ENCODE results near the gene TRAF4. TPM values are rescaled to one million over a fixed set of nuclear protein-coding genes. Genes with fewer than 3 reads are reported as not detected.

Gene TRAF4
- total and polyA plus RNA-seq, 9 of the 15 experiments (the other 6 are each of a cell fraction or from before 2014, with no cell fraction given), result 2.4 to 147 (median 72.4) TPM

DNA sequence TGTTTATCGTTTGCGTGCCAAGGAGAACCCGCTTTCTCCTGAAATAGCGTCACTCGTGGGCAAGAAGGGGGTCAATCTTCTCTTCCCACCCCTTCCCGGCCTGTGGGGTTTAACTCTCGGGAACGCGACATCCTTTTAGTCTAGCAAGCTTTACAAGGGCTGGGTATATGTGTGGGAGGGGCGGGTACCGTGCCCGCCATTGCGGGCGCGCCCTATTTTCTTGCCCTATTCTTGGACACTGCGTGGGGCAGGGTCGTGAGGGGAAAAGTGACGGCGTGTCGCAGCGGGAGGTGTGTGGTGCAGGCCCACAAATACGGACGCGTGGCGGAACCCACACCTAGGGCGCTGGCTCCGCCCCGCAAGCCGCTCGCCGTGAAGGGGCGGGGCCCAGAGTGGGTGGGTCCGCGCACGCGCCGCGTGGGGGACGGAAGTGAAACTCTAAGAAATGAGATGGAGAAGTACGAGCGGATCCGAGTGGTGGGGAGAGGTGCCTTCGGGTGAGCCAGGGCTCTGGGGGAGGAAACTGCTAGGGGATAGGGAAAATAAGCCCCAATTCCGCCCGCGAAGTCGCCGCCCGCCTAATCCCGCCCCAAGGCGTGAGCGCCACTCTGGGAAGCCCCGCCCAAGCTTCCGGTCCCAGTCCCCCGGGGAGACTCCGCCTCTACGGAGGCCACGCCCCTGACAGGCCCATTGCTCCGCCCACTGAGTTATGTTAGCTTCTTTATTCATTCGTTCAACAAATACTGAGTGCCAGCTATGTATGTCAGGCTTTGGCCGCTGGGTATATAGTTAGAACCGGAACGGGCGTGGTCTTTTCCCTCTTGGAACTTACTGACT, 15.2 kb upstream of the TRAF4 start, which contains the start of gene NEK8 (continued):
- TF ChIP-seq, protein P1, sequence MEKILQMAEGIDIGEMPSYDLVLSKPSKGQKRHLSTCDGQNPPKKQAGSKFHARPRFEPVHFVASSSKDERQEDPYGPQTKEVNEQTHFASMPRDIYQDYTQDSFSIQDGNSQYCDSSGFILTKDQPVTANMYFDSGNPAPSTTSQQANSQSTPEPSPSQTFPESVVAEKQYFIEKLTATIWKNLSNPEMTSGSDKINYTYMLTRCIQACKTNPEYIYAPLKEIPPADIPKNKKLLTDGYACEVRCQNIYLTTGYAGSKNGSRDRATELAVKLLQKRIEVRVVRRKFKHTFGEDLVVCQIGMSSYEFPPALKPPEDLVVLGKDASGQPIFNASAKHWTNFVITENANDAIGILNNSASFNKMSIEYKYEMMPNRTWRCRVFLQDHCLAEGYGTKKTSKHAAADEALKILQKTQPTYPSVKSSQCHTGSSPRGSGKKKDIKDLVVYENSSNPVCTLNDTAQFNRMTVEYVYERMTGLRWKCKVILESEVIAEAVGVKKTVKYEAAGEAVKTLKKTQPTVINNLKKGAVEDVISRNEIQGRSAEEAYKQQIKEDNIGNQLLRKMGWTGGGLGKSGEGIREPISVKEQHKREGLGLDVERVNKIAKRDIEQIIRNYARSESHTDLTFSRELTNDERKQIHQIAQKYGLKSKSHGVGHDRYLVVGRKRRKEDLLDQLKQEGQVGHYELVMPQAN (IDR thresholded peaks at IDR 0.05; ENCODE audit: borderline replicate concordance), result peak; percentile 77; the same call in 1 of the 2 replicates
- TF ChIP-seq, protein P2, sequence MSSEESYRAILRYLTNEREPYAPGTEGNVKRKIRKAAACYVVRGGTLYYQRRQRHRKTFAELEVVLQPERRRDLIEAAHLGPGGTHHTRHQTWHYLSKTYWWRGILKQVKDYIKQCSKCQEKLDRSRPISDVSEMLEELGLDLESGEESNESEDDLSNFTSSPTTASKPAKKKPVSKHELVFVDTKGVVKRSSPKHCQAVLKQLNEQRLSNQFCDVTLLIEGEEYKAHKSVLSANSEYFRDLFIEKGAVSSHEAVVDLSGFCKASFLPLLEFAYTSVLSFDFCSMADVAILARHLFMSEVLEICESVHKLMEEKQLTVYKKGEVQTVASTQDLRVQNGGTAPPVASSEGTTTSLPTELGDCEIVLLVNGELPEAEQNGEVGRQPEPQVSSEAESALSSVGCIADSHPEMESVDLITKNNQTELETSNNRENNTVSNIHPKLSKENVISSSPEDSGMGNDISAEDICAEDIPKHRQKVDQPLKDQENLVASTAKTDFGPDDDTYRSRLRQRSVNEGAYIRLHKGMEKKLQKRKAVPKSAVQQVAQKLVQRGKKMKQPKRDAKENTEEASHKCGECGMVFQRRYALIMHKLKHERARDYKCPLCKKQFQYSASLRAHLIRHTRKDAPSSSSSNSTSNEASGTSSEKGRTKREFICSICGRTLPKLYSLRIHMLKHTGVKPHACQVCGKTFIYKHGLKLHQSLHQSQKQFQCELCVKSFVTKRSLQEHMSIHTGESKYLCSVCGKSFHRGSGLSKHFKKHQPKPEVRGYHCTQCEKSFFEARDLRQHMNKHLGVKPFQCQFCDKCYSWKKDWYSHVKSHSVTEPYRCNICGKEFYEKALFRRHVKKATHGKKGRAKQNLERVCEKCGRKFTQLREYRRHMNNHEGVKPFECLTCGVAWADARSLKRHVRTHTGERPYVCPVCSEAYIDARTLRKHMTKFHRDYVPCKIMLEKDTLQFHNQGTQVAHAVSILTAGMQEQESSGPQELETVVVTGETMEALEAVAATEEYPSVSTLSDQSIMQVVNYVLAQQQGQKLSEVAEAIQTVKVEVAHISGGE (CRISPR knock-in tag; IDR thresholded peaks at IDR 0.05), result peak in 1 of 3 experiments; percentile 24; a peak in 1 of 6 replicates
- peak; percentile 92 for TF ChIP-seq SP1 (CRISPR knock-in tag; IDR thresholded peaks at IDR 0.05)
- no peak for TF ChIP-seq TSC22D4 (tag; IDR thresholded peaks at IDR 0.05)
- TF ChIP-seq, protein P3, sequence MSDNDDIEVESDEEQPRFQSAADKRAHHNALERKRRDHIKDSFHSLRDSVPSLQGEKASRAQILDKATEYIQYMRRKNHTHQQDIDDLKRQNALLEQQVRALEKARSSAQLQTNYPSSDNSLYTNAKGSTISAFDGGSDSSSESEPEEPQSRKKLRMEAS (CRISPR knock-in tag; IDR thresholded peaks at IDR 0.05), result peak; percentile 63; the same call in 1 of the 2 replicates
- TF ChIP-seq RBBP5 (IDR thresholded peaks at IDR 0.05; ENCODE audit: borderline replicate concordance, insufficient read depth, low read length, poor library complexity, severe bottlenecking), result peak; percentile 93
- TF ChIP-seq CREM (IDR thresholded peaks at IDR 0.05; ENCODE audit: low read depth), result peak; percentile 75
- no peak for TF ChIP-seq NCOR1 (IDR thresholded peaks at IDR 0.05)
- peak; percentile 94 for TF ChIP-seq POLR2G (IDR thresholded peaks at IDR 0.05; ENCODE audit: low read depth, low read length)
- peak; percentile 30; the same call in 1 of the 2 replicates for TF ChIP-seq SREBF2 (CRISPR knock-in tag; IDR thresholded peaks at IDR 0.05)
- TF ChIP-seq, protein P4, sequence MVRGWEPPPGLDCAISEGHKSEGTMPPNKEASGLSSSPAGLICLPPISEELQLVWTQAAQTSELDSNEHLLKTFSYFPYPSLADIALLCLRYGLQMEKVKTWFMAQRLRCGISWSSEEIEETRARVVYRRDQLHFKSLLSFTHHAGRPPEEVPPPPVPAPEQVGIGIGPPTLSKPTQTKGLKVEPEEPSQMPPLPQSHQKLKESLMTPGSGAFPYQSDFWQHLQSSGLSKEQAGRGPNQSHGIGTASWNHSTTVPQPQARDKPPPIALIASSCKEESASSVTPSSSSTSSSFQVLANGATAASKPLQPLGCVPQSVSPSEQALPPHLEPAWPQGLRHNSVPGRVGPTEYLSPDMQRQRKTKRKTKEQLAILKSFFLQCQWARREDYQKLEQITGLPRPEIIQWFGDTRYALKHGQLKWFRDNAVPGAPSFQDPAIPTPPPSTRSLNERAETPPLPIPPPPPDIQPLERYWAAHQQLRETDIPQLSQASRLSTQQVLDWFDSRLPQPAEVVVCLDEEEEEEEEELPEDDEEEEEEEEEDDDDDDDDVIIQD (CRISPR knock-in tag; IDR thresholded peaks at IDR 0.05), result no peak
- no peak for TF ChIP-seq MECOM (CRISPR knock-in tag; IDR thresholded peaks at IDR 0.05)
- TF ChIP-seq ETV1 (tag; conservative IDR thresholded peaks at IDR 0.05; ENCODE audit: low read depth), result peak; percentile 78
- TF ChIP-seq, protein P5, sequence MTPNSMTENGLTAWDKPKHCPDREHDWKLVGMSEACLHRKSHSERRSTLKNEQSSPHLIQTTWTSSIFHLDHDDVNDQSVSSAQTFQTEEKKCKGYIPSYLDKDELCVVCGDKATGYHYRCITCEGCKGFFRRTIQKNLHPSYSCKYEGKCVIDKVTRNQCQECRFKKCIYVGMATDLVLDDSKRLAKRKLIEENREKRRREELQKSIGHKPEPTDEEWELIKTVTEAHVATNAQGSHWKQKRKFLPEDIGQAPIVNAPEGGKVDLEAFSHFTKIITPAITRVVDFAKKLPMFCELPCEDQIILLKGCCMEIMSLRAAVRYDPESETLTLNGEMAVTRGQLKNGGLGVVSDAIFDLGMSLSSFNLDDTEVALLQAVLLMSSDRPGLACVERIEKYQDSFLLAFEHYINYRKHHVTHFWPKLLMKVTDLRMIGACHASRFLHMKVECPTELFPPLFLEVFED (CRISPR knock-in tag; conservative IDR thresholded peaks at IDR 0.05), result peak; percentile 46; the same call in 1 of the 2 replicates
- TF ChIP-seq JUN (IDR thresholded peaks at IDR 0.05; ENCODE audit: borderline replicate concordance, low read depth, low read length), result peak; percentile 13; the same call in 1 of the 2 replicates
- TF ChIP-seq JUN (CRISPR knock-in tag; IDR thresholded peaks at IDR 0.05; ENCODE audit: borderline replicate concordance), result no peak; the same call in 1 of the 2 replicates
- peak; percentile 2; the same call in 1 of the 2 replicates for TF ChIP-seq CTBP1 (IDR thresholded peaks at IDR 0.05; ENCODE audit: borderline replicate concordance)

Data from K562 (cell line).